ENCODE results near the gene MRPS7. TPM values are rescaled to one million over a fixed set of nuclear protein-coding genes. Genes with fewer than 3 reads are reported as not detected.

The MRPS7 gene
- total RNA-seq, 1 experiment from 2014 or later, result 94.7 TPM

GRCh38 chr17:75261336-75262111, at the start of gene MRPS7, which contains the start of gene GGA3 (continued):
- TF ChIP-seq ZNF532 (CRISPR knock-in tag; IDR thresholded peaks at IDR 0.05; ENCODE audit: borderline replicate concordance) (no peak), FOXP1 (CRISPR knock-in tag; IDR thresholded peaks at IDR 0.05; ENCODE audit: borderline replicate concordance) (no peak), KAT7 (CRISPR knock-in tag; IDR thresholded peaks at IDR 0.05; ENCODE audit: borderline replicate concordance) (peak; percentile 10; the same call in 1 of the 2 replicates), HMGXB4 (CRISPR knock-in tag; IDR thresholded peaks at IDR 0.05) (peak; percentile 68; the same call in 1 of the 2 replicates), ATF6 (CRISPR knock-in tag; IDR thresholded peaks at IDR 0.05) (no peak), NFATC4 (CRISPR knock-in tag; IDR thresholded peaks at IDR 0.05) (no peak), CBFB (CRISPR knock-in tag; IDR thresholded peaks at IDR 0.05; ENCODE audit: low read depth) (no peak), CREM (CRISPR knock-in tag; IDR thresholded peaks at IDR 0.05) (peak; percentile 48; the same call in 1 of the 2 replicates), ZNF232 (CRISPR knock-in tag; IDR thresholded peaks at IDR 0.05) (0 out of 2 replicates have a peak, but pooled peaks have one; percentile 13), RELA (CRISPR knock-in tag; IDR thresholded peaks at IDR 0.05; ENCODE audit: borderline replicate concordance) (0 out of 2 replicates have a peak, but pooled peaks have one; percentile 77), GABPB1 (CRISPR knock-in tag; IDR thresholded peaks at IDR 0.05) (peak; percentile 43; the same call in 1 of the 2 replicates), NR2C2 (CRISPR knock-in tag; IDR thresholded peaks at IDR 0.05) (no peak), SOX15 (CRISPR knock-in tag; IDR thresholded peaks at IDR 0.05) (no peak), FOXJ3 (CRISPR knock-in tag; IDR thresholded peaks at IDR 0.05; ENCODE audit: borderline replicate concordance) (no peak), TP53 (CRISPR knock-in tag; IDR thresholded peaks at IDR 0.05) (0 out of 2 replicates have a peak, but pooled peaks have one; percentile 56), E2F5 (CRISPR knock-in tag; IDR thresholded peaks at IDR 0.05) (no peak), JAZF1 (CRISPR knock-in tag; IDR thresholded peaks at IDR 0.05) (no peak)
- TF ChIP-seq, protein P1, sequence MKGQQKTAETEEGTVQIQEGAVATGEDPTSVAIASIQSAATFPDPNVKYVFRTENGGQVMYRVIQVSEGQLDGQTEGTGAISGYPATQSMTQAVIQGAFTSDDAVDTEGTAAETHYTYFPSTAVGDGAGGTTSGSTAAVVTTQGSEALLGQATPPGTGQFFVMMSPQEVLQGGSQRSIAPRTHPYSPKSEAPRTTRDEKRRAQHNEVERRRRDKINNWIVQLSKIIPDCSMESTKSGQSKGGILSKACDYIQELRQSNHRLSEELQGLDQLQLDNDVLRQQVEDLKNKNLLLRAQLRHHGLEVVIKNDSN (CRISPR knock-in tag; IDR thresholded peaks at IDR 0.05), result peak; percentile 73; the same call in 1 of the 2 replicates
- TF ChIP-seq, protein P2, sequence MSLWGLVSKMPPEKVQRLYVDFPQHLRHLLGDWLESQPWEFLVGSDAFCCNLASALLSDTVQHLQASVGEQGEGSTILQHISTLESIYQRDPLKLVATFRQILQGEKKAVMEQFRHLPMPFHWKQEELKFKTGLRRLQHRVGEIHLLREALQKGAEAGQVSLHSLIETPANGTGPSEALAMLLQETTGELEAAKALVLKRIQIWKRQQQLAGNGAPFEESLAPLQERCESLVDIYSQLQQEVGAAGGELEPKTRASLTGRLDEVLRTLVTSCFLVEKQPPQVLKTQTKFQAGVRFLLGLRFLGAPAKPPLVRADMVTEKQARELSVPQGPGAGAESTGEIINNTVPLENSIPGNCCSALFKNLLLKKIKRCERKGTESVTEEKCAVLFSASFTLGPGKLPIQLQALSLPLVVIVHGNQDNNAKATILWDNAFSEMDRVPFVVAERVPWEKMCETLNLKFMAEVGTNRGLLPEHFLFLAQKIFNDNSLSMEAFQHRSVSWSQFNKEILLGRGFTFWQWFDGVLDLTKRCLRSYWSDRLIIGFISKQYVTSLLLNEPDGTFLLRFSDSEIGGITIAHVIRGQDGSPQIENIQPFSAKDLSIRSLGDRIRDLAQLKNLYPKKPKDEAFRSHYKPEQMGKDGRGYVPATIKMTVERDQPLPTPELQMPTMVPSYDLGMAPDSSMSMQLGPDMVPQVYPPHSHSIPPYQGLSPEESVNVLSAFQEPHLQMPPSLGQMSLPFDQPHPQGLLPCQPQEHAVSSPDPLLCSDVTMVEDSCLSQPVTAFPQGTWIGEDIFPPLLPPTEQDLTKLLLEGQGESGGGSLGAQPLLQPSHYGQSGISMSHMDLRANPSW (CRISPR knock-in tag; conservative IDR thresholded peaks at IDR 0.05; ENCODE audit: low read depth), result no peak
- TF ChIP-seq, protein P3, sequence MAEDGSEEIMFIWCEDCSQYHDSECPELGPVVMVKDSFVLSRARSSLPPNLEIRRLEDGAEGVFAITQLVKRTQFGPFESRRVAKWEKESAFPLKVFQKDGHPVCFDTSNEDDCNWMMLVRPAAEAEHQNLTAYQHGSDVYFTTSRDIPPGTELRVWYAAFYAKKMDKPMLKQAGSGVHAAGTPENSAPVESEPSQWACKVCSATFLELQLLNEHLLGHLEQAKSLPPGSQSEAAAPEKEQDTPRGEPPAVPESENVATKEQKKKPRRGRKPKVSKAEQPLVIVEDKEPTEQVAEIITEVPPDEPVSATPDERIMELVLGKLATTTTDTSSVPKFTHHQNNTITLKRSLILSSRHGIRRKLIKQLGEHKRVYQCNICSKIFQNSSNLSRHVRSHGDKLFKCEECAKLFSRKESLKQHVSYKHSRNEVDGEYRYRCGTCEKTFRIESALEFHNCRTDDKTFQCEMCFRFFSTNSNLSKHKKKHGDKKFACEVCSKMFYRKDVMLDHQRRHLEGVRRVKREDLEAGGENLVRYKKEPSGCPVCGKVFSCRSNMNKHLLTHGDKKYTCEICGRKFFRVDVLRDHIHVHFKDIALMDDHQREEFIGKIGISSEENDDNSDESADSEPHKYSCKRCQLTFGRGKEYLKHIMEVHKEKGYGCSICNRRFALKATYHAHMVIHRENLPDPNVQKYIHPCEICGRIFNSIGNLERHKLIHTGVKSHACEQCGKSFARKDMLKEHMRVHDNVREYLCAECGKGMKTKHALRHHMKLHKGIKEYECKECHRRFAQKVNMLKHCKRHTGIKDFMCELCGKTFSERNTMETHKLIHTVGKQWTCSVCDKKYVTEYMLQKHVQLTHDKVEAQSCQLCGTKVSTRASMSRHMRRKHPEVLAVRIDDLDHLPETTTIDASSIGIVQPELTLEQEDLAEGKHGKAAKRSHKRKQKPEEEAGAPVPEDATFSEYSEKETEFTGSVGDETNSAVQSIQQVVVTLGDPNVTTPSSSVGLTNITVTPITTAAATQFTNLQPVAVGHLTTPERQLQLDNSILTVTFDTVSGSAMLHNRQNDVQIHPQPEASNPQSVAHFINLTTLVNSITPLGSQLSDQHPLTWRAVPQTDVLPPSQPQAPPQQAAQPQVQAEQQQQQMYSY (CRISPR knock-in tag; IDR thresholded peaks at IDR 0.05), result no peak
- TF ChIP-seq, protein P4, sequence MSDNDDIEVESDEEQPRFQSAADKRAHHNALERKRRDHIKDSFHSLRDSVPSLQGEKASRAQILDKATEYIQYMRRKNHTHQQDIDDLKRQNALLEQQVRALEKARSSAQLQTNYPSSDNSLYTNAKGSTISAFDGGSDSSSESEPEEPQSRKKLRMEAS (CRISPR knock-in tag; IDR thresholded peaks at IDR 0.05), result peak; percentile 71
